ENCODE measurements around the gene KBTBD8. TPM values are rescaled to one million over a fixed set of nuclear protein-coding genes. Genes with fewer than 3 reads are reported as not detected.

KBTBD8 gene
- total and polyA plus RNA-seq, 9 of the 15 experiments (the other 6 are each of a cell fraction or from before 2014, with no cell fraction given), result 2.7 to 9.1 (median 5.6) TPM

GRCh38 chr3:67017211-67017610 lies 19.1 kb downstream of the KBTBD8 start (continued):
- TF ChIP-seq, protein P1, sequence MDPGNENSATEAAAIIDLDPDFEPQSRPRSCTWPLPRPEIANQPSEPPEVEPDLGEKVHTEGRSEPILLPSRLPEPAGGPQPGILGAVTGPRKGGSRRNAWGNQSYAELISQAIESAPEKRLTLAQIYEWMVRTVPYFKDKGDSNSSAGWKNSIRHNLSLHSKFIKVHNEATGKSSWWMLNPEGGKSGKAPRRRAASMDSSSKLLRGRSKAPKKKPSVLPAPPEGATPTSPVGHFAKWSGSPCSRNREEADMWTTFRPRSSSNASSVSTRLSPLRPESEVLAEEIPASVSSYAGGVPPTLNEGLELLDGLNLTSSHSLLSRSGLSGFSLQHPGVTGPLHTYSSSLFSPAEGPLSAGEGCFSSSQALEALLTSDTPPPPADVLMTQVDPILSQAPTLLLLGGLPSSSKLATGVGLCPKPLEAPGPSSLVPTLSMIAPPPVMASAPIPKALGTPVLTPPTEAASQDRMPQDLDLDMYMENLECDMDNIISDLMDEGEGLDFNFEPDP (CRISPR knock-in tag; IDR thresholded peaks at IDR 0.05), result no peak
- TF ChIP-seq ZNF699 (CRISPR knock-in tag; IDR thresholded peaks at IDR 0.05; ENCODE audit: insufficient replicate concordance) (no peak), LCOR (CRISPR knock-in tag; IDR thresholded peaks at IDR 0.05) (peak; percentile 77), SIN3B (IDR thresholded peaks at IDR 0.05; ENCODE audit: low read depth) (no peak), FOXK2 (conservative IDR thresholded peaks at IDR 0.05 in 1 of 2, IDR thresholded peaks at IDR 0.05 in 1 of 2; ENCODE audit: low read depth in 2 of 2) (peak; percentile 87 to 90), ZEB2 (IDR thresholded peaks at IDR 0.05) (peak; percentile 84), NR1H2 (CRISPR knock-in tag; IDR thresholded peaks at IDR 0.05) (no peak), KDM4B (IDR thresholded peaks at IDR 0.05; ENCODE audit: borderline replicate concordance in 2 of 2, low read depth in 1 of 2) (no peak), ZNF408 (CRISPR knock-in tag; IDR thresholded peaks at IDR 0.05; ENCODE audit: low read depth) (no peak), HMG20A (CRISPR knock-in tag; conservative IDR thresholded peaks at IDR 0.05) (no peak), FOXP4 (CRISPR knock-in tag; IDR thresholded peaks at IDR 0.05; ENCODE audit: borderline replicate concordance) (no peak), ETV6 (IDR thresholded peaks at IDR 0.05; ENCODE audit: borderline replicate concordance in 1 of 2, low read depth in 2 of 2, low read length in 1 of 2) (no peak), ETV6 (CRISPR knock-in tag; IDR thresholded peaks at IDR 0.05; ENCODE audit: borderline replicate concordance) (no peak), SP1 (CRISPR knock-in tag; IDR thresholded peaks at IDR 0.05) (no peak), KDM1A (IDR thresholded peaks at IDR 0.05) (peak; percentile 93), SMARCE1 (IDR thresholded peaks at IDR 0.05) (peak; percentile 84), ZNF507 (tag; conservative IDR thresholded peaks at IDR 0.05) (no peak), POLR2AphosphoS5 (IDR thresholded peaks at IDR 0.05; ENCODE audit: control insufficient read depth, insufficient read depth, low read depth, low read length) (peak; percentile 85), ZNF232 (CRISPR knock-in tag; IDR thresholded peaks at IDR 0.05) (no peak)
- TF ChIP-seq, protein P2, sequence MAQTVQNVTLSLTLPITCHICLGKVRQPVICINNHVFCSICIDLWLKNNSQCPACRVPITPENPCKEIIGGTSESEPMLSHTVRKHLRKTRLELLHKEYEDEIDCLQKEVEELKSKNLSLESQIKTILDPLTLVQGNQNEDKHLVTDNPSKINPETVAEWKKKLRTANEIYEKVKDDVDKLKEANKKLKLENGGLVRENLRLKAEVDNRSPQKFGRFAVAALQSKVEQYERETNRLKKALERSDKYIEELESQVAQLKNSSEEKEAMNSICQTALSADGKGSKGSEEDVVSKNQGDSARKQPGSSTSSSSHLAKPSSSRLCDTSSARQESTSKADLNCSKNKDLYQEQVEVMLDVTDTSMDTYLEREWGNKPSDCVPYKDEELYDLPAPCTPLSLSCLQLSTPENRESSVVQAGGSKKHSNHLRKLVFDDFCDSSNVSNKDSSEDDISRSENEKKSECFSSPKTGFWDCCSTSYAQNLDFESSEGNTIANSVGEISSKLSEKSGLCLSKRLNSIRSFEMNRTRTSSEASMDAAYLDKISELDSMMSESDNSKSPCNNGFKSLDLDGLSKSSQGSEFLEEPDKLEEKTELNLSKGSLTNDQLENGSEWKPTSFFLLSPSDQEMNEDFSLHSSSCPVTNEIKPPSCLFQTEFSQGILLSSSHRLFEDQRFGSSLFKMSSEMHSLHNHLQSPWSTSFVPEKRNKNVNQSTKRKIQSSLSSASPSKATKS (CRISPR knock-in tag; IDR thresholded peaks at IDR 0.05), result no peak
- TF ChIP-seq, protein P3, sequence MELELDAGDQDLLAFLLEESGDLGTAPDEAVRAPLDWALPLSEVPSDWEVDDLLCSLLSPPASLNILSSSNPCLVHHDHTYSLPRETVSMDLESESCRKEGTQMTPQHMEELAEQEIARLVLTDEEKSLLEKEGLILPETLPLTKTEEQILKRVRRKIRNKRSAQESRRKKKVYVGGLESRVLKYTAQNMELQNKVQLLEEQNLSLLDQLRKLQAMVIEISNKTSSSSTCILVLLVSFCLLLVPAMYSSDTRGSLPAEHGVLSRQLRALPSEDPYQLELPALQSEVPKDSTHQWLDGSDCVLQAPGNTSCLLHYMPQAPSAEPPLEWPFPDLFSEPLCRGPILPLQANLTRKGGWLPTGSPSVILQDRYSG (tag; conservative IDR thresholded peaks at IDR 0.05; ENCODE audit: low read depth), result no peak
